ENCODE measurements around the gene CLEC16A. TPM values are rescaled to one million over a fixed set of nuclear protein-coding genes. Genes with fewer than 3 reads are reported as not detected.

Gene CLEC16A
- total and polyA plus RNA-seq, 2 experiments from 2014 or later, result 9.9 to 24.1 TPM

GRCh38 chr16:10939649-10940234 lies 4.6 kb upstream of the CLEC16A start:
- H2AFZ ChIP-seq, result no peak overlapping the region
- DNase-seq (ENCODE audit: low spot score) (no peak), ATAC-seq (no peak)
- H4K20me1 ChIP-seq (replicated peaks; ENCODE audit: insufficient read depth), result peaks cover 50% of the 10 kb centered on the region
- no peaks in the 10 kb centered on the region for H3F3A ChIP-seq (replicated peaks; ENCODE audit: low read depth)
- Mint-ChIP-seq H3K9me3 (no peaks in the 10 kb centered on the region), H3K4me1 (peaks cover 28% of the 10 kb centered on the region), H3K27me3 (ENCODE audit: insufficient read depth, low read depth, poor library complexity) (peaks cover 6% of the 10 kb centered on the region), H3K4me3 (peak overlapping the region; percentile 92; the same call in 2 of the 3 replicates), H3K36me3 (ENCODE audit: low read depth) (no peaks in the 10 kb centered on the region; the same call in 2 of the 3 replicates), H3K27ac (no peak overlapping the region)
- no peaks in the 10 kb centered on the region; the same call in 1 of the 2 replicates for H3K36me3 ChIP-seq (ENCODE audit: insufficient read depth)
- H3K4me2 ChIP-seq, result peak overlapping the region; percentile 96
- peak overlapping the region; percentile 65 for H3K4me3 ChIP-seq
- peaks cover 45% of the 10 kb centered on the region for H3K79me2 ChIP-seq (replicated peaks; ENCODE audit: insufficient read depth)
- H3K27me3 ChIP-seq (ENCODE audit: insufficient read depth), result 0 out of 2 replicates have a peak, but pooled peaks cover 5% of the 10 kb centered on the region
- peaks cover 16% of the 10 kb centered on the region; the same call in 1 of the 2 replicates for H3K4me1 ChIP-seq (ENCODE audit: insufficient read depth)
- no peaks in the 10 kb centered on the region for H3K9me2 ChIP-seq (ENCODE audit: insufficient read depth)
- TF ChIP-seq NANOG (IDR thresholded peaks at IDR 0.05; ENCODE audit: borderline replicate concordance) (no peak), JUNB (IDR thresholded peaks at IDR 0.05; ENCODE audit: unreplicated experiment) (no peak), EZH2 (IDR thresholded peaks at IDR 0.05; ENCODE audit: low read depth, unreplicated experiment) (no peak), ETS1 (IDR thresholded peaks at IDR 0.05) (no peak), ZNF114 (CRISPR knock-in tag; IDR thresholded peaks at IDR 0.05) (no peak), REST (IDR thresholded peaks at IDR 0.05; ENCODE audit: unreplicated experiment) (no peak), ZNF331 (CRISPR knock-in tag; IDR thresholded peaks at IDR 0.05; ENCODE audit: low read depth) (no peak), CTCF (conservative IDR thresholded peaks at IDR 0.05; ENCODE audit: low read depth in 2 of 2) (no peak), ZNF462 (CRISPR knock-in tag; IDR thresholded peaks at IDR 0.05) (no peak), EZH2phosphoT487 (IDR thresholded peaks at IDR 0.05; ENCODE audit: unreplicated experiment) (no peak), POLR2AphosphoS5 (IDR thresholded peaks at IDR 0.05; ENCODE audit: low read depth) (no peak), CREB1 (CRISPR knock-in tag; IDR thresholded peaks at IDR 0.05; ENCODE audit: low read depth) (no peak), STAT1 (IDR thresholded peaks at IDR 0.05; ENCODE audit: unreplicated experiment) (no peak)
- H3K27ac ChIP-seq (ENCODE audit: low read depth), result no peak overlapping the region

Data from GM23338 (cell line).